ENCODE measurements around the gene MPPED1. TPM values are rescaled to one million over a fixed set of nuclear protein-coding genes. Genes with fewer than 3 reads are reported as not detected.

The MPPED1 gene
- total RNA-seq, 2 experiments from 2014 or later = not detected

DNA sequence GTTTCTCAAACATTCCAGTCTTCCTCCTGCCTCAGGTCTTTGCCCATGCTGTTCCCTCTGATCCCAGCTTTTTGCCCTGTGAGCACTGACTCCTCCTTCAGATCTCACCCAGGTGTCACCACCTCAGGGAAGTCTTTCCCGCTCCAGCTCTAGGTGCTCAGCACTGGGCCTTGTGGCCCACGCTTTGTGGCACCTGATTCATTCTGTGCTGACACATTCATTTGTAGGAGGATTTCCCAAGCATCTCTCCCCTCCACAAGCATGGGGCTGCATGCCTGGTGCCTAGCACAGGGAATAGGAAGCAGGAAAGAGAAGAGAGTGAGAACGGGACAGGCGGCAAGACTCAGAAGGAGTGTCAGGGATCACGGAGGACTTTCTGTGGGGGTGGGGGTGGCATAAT, 17.6 kb downstream of the MPPED1 start:
- intact Hi-C loops (cut with micrococcal nuclease) = no loop called here
- CTCF ChIA-PET = interaction anchor here (0.6 kb wide), 1 partner anchor 187 kb away, joined by 3 read pairs; no protein-coding TSS in a partner anchor
- Mint-ChIP-seq H3K36me3 (ENCODE audit: low read depth) (no peaks in the 10 kb centered on the region), H3K4me3 (no peak overlapping the region), H3K9me3 (no peaks in the 10 kb centered on the region), H3K27me3 (ENCODE audit: low read depth) (peaks cover 22% of the 10 kb centered on the region), H3K4me1 (ENCODE audit: low read depth) (no peaks in the 10 kb centered on the region), H3K27ac (no peak overlapping the region)
- DNase-seq = no peak

DNA sequence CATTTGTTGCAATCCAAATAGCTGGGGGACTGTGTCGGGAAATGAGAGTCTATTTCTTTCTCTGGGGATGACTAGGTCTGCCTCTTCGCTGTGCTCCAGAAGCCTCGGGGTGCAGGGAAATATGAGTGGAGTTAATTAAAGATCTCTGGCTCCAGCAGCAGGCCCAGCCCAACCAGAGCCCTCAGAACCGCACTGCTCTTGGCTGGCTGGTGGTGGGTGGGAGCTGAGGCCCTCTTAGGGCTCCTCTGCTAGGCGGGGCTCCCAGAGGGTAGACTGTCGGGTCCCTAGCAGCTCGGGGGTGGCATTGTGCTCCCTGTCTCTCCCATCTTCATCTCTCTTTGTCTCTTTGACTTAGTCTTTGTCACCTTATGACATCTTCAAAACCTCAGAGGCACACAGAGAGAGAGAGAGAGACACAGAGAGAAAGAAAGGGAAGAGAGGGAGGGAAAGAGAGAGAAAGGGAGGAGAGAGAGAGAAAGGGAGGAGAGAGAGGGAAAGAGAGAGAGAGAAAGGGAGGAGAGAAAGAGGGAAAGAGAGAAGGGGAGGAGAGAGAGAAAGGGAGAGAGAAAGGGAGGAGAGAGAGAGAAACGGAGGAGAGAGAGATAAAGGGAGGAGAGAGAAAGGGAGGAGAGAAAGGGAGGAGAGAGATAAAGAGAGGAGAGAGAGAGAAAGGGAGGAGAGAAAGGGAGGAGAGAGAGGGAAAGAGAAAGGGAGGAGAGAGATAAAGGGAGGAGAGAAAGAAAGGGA, 20.2 kb downstream of the MPPED1 start:
- CTCF ChIA-PET = interaction anchor here (0.7 kb wide), 1 partner anchor 115 kb away, joined by 3 read pairs; no protein-coding TSS in a partner anchor
- no peak overlapping the region for H3K27ac Mint-ChIP-seq
- H3K36me3 Mint-ChIP-seq (ENCODE audit: low read depth) = no peaks in the 10 kb centered on the region
- intact Hi-C loops (cut with micrococcal nuclease) = no loop called here
- no peak for DNase-seq
- no peaks in the 10 kb centered on the region for H3K9me3 Mint-ChIP-seq
- no peaks in the 10 kb centered on the region for H3K4me1 Mint-ChIP-seq (ENCODE audit: low read depth)
- H3K27me3 Mint-ChIP-seq (ENCODE audit: low read depth) = peaks cover 22% of the 10 kb centered on the region
- no peak overlapping the region for H3K4me3 Mint-ChIP-seq

DNA sequence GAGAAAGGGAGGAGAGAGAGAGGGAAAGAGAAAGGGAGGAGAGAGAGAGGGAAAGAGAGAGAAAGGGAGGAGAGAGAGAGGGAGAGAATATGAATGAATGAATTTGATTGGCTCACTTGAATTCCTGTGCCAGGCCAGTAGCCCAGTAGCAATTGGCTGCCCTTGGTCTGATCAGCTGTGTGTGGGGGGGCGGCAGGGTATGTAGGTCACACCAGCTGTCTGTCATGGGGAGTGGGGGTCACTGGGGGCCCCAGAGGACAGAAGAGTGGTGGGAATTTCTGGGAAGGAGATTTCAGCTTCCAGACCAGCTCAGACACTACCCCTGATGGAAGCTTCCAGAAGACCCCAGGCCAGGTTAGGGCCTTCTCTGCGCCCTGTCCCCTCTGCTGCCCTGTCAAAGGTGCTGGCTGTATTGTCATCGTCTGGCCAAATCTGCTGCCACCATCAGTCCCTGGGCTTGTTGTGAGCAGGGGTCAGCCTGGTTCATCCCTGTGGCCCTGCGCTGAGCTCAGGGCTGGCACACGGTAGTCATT, 21.1 kb downstream of the MPPED1 start:
- Mint-ChIP-seq H3K4me1 (ENCODE audit: low read depth) (no peaks in the 10 kb centered on the region), H3K36me3 (ENCODE audit: low read depth) (no peaks in the 10 kb centered on the region), H3K9me3 (no peaks in the 10 kb centered on the region), H3K4me3 (no peak overlapping the region), H3K27me3 (ENCODE audit: low read depth) (peaks cover 22% of the 10 kb centered on the region), H3K27ac (no peak overlapping the region)
- intact Hi-C loops (cut with micrococcal nuclease) = no loop called here
- no peak for DNase-seq
- CTCF ChIA-PET = no interaction called here

DNA sequence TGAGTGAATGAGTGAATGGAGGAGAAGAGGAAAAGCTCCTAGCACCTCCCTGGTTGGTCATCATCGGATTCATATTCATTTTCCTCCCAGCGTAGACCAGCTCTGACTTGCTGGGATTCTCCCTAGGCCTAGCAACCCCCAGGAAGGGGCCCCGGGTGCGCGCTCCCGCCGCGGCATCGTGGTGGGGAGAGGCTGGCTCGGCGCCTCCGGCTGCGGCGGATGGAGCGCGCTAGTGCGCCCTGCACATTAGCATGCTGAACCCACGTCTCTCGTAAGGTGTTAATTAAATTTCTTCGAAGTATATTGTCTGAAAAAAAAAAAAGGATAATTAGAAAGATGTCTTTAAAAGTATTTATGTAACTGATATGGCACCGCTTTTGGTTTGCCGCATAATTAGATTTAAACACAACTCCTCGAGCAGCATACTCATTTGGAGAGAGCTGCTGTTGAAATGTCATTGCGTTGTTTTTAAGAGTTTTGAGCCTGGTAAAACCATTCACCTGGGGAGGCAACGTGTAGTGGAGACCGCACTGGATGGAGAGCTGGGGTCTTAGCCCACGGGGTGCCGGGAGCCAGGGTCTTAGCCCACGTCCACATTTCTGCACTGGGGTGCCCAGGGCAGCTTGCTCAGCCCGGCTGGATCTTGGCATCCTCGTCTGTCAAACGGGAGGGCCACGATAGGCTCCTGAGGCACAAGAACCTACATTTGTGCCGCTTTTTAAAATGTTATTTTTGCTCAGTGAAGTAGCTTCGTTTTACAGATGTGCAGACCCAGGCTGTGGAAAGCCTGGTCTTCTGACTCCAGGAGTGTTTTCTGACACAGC, 21.8 kb downstream of the MPPED1 start:
- Mint-ChIP-seq H3K36me3 (ENCODE audit: low read depth) (no peaks in the 10 kb centered on the region), H3K4me1 (ENCODE audit: low read depth) (no peaks in the 10 kb centered on the region), H3K27me3 (ENCODE audit: low read depth) (peaks cover 20% of the 10 kb centered on the region), H3K9me3 (no peaks in the 10 kb centered on the region), H3K27ac (no peak overlapping the region), H3K4me3 (no peak overlapping the region)
- DNase-seq = no peak
- intact Hi-C loops (cut with micrococcal nuclease) = no loop called here
- CTCF ChIA-PET = interaction anchor here (1.0 kb wide), 1 partner anchor 76 kb away, joined by 8 read pairs; no protein-coding TSS in a partner anchor

DNA sequence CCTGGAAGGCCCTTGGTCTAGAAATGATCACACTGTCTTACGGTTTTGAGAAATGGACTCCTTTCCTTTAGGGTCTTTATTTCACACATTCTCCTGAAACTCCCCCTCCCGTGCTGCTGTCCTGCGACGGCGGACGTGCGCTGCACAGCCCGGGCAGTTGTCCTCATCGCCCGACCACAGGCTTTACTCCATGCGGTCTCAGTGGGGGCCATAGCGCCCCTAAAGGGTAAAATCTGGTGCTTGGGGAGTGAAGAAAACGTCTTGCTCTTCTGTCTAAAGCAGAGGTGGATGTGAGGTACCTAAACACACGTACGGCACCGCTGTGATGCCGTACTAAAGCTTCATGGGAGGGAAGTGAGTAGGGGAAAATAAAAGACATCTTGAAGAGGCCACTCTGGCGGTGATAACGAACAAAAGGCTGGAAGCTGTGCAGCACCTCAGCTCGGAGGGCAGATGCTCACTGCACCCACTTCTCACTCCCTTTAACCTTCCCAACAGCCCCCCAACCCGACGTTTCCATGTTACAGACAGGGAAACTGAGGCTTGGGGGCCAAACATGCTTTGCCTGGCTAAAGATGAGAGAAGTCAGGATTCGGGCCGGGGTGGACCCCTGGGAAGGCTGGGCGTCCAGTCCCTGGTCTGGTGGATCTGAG, 22.6 kb downstream of the MPPED1 start:
- no peaks in the 10 kb centered on the region for H3K4me1 Mint-ChIP-seq (ENCODE audit: low read depth)
- CTCF ChIA-PET = interaction anchor here (1.0 kb wide), 1 partner anchor 77 kb away, joined by 8 read pairs; no protein-coding TSS in a partner anchor
- no peak overlapping the region for H3K27ac Mint-ChIP-seq
- intact Hi-C loops (cut with micrococcal nuclease) = no loop called here
- peaks cover 15% of the 10 kb centered on the region for H3K27me3 Mint-ChIP-seq (ENCODE audit: low read depth)
- no peak for DNase-seq
- no peaks in the 10 kb centered on the region for H3K36me3 Mint-ChIP-seq (ENCODE audit: low read depth)
- no peak overlapping the region for H3K4me3 Mint-ChIP-seq
- no peaks in the 10 kb centered on the region for H3K9me3 Mint-ChIP-seq

DNA sequence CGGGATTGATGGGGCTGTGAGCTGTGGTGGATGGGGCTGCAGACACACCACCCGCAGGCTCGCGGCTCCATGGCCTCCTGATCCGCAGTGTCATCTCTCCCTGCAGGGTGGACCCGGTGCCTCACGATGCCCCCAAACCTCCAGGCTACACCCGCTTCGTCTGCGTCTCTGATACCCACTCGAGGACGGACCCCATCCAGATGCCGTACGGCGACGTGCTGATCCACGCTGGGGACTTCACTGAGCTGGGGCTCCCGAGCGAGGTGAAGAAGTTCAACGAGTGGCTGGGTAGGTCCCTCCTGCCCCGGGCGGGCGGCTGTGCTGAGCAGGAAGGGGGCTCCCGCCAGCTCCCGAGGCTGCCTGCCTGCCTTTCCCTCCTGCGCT, 23.1 kb downstream of the MPPED1 start:
- intact Hi-C loops (cut with micrococcal nuclease) = no loop called here
- CTCF ChIA-PET = no interaction called here
- Mint-ChIP-seq H3K36me3 (ENCODE audit: low read depth) (no peaks in the 10 kb centered on the region), H3K4me3 (no peak overlapping the region), H3K4me1 (ENCODE audit: low read depth) (no peaks in the 10 kb centered on the region), H3K27ac (no peak overlapping the region), H3K9me3 (no peaks in the 10 kb centered on the region), H3K27me3 (ENCODE audit: low read depth) (peaks cover 11% of the 10 kb centered on the region)
- no peak for DNase-seq

DNA sequence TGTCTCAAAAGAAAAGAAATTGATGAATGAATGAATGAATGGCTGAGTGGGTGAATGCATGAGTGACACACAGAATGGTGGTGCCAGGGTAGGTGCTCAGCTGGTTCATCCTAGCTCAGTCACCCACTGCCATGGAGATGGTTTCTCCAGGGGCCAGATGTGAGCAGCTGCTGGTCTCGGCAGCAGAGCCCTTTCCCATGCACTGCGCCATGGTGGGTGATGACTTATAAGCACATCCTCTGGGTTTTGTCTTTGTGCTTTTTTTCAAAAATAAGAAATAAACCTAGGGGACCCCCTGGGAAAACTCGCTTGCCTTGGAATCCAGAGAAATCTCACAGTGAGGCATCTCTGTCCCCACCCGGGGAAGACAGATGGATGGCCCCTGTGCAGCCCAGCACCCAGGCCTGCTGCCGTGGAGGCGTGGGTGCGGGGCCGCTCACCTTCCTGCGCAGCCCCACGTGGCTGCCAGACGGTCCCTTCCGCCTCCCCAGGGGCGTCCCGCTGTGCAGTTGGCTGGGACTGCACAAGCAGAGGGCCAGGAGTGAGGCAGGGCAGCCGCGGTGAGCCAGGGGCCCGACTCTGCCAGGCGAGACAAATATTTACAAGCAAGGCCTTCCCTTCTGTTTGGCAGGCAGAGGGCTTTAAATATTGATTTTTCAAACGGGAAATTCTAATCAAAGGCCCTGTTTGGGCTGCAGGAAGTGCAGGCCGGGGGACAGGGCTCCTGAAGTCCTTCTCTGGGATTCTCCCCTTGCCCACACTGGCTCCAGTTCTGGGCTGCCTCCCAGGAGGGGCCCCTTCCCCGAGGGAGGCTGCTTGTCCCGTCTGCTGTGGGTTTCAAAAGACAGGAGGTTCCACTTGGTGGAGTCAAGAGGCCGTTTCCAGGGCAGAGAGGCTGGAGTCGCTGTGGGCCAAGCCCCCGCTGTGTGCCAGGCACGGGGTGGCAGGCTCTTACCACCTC, 24.3 kb downstream of the MPPED1 start:
- Mint-ChIP-seq H3K27me3 (ENCODE audit: low read depth) (peaks cover 8% of the 10 kb centered on the region), H3K27ac (no peak overlapping the region), H3K9me3 (no peaks in the 10 kb centered on the region), H3K4me1 (ENCODE audit: low read depth) (no peaks in the 10 kb centered on the region), H3K4me3 (no peak overlapping the region), H3K36me3 (ENCODE audit: low read depth) (no peaks in the 10 kb centered on the region)
- DNase-seq = no peak
- intact Hi-C loops (cut with micrococcal nuclease) = no loop called here
- CTCF ChIA-PET = no interaction called here

DNA sequence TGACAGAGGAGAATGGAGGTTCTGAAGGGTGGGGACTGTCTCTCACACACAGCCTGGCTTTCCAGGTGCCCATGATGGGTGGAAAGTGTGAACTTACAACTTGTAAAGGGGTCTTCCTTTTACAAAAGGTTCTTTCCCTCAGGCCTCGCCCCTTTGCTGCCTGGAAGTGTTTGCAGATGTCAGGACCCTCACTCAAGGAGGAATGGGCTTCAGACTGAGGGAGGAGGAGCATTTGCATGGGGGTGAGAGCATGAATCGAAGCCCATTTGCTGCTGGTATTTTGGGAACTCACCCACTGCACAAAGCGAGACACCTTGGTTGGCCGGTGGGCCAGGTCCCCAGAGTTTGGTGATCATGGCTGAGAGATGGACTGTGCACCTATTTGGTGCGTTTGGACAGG, 25.1 kb downstream of the MPPED1 start:
- no peak for DNase-seq
- no peak overlapping the region for H3K4me3 Mint-ChIP-seq
- CTCF ChIA-PET = no interaction called here

DNA sequence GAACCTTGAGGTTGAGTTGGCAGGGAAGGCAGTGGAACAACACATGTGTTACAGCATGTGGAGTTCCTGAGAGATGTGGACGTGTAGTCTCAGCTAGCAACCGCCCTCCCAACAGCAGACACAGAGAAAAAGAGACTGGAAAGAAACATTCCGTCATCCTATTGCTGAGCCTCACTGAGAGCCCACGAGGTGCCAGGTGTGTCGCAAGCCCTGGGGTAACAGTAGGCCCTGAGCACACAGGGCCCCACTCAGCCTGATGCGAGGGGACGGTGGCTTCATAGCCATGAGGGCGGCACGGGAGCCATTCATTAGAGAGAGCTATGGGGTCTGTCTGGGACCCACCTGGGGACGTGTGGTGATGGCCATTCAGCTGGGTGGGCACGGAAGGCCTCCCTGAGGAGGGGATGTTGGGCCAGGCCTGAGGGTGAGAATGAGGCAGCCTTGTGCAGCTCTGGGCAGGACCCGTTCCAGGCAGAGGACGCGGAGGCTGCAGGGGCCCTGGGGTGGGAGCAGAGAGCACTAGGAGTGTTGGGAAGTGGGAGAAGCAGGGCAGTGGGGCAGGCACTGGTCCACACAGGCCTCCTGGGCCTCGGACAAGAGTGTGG, 26.2 kb downstream of the MPPED1 start:
- Mint-ChIP-seq H3K4me3 (no peak overlapping the region), H3K27ac (no peak overlapping the region), H3K36me3 (ENCODE audit: low read depth) (no peaks in the 10 kb centered on the region), H3K4me1 (ENCODE audit: low read depth) (no peaks in the 10 kb centered on the region), H3K27me3 (ENCODE audit: low read depth) (peaks cover 2% of the 10 kb centered on the region), H3K9me3 (no peaks in the 10 kb centered on the region)
- intact Hi-C loops (cut with micrococcal nuclease) = no loop called here
- no peak for DNase-seq
- CTCF ChIA-PET = interaction anchor here (1.4 kb wide), 1 partner anchor 10 kb away, joined by 4 read pairs; no protein-coding TSS in a partner anchor

More for the DNA sequence above, 25.1 kb downstream of the MPPED1 start:
- no peak overlapping the region for H3K27ac Mint-ChIP-seq
- intact Hi-C loops (cut with micrococcal nuclease) = no loop called here
- peaks cover under 1% of the 10 kb centered on the region for H3K27me3 Mint-ChIP-seq (ENCODE audit: low read depth)
- H3K36me3 Mint-ChIP-seq (ENCODE audit: low read depth) = no peaks in the 10 kb centered on the region
- H3K9me3 Mint-ChIP-seq = no peaks in the 10 kb centered on the region
- no peaks in the 10 kb centered on the region for H3K4me1 Mint-ChIP-seq (ENCODE audit: low read depth)

DNA sequence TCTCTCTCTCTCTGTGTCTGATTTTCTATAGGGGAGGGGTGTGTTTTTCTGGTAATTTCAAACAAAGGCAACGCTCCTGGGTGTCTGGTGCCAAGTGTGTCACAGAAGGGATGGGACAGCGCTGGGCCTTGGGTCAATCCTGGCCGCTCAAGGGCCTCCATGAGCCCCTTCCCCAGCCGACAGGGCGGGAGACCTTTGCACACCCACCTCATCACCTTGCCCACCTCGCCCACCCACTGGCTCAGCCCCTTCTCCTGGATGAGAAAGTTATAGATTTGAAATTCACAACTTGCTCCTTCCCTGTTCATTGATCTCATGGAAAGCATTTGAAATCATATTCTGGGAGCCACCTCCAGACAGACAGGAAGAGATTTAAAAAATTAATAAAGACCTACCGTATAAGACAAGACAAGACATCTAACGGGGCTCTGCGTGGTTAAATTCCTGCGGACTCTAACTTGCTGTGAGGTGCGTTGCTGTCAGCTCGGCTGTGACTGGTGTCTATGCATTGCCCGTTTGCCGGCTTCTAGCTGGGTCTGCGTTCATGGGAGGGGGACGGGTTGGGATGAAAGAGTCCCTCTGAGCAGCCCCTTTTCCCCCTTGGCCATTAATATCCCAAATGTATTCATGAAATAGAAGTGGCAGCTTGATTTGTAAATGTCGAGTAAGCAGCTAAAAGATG, 27.0 kb downstream of the MPPED1 start:
- no peak for DNase-seq
- no peak overlapping the region for H3K4me3 Mint-ChIP-seq
- peaks cover 2% of the 10 kb centered on the region for H3K27me3 Mint-ChIP-seq (ENCODE audit: low read depth)
- intact Hi-C loops (cut with micrococcal nuclease) = no loop called here
- CTCF ChIA-PET = interaction anchor here (1.4 kb wide), 1 partner anchor 11 kb away, joined by 4 read pairs; no protein-coding TSS in a partner anchor
- no peak overlapping the region for H3K27ac Mint-ChIP-seq
- no peaks in the 10 kb centered on the region for H3K4me1 Mint-ChIP-seq (ENCODE audit: low read depth)
- H3K9me3 Mint-ChIP-seq = no peaks in the 10 kb centered on the region
- H3K36me3 Mint-ChIP-seq (ENCODE audit: low read depth) = no peaks in the 10 kb centered on the region

All from activated naive CD4-positive, alpha-beta T cell treated with anti-CD3 and anti-CD28 coated beads for 36 hours (primary cell).